ENCODE data around the gene ATPAF2.

ATPAF2 gene

GRCh38 chr17:18038861-18039534 lies at the start of gene ATPAF2, which contains the start of gene GID4:
TSS of gene ATPAF2 (minus strand) at chr17:18039168. CDS start at chr17:18039013, 155 bp downstream.
TSS of gene GID4 (plus strand) at chr17:18039408. CDS start at chr17:18039465, 57 bp downstream.
- peak; percentile 99 for DNase-seq

DNA sequence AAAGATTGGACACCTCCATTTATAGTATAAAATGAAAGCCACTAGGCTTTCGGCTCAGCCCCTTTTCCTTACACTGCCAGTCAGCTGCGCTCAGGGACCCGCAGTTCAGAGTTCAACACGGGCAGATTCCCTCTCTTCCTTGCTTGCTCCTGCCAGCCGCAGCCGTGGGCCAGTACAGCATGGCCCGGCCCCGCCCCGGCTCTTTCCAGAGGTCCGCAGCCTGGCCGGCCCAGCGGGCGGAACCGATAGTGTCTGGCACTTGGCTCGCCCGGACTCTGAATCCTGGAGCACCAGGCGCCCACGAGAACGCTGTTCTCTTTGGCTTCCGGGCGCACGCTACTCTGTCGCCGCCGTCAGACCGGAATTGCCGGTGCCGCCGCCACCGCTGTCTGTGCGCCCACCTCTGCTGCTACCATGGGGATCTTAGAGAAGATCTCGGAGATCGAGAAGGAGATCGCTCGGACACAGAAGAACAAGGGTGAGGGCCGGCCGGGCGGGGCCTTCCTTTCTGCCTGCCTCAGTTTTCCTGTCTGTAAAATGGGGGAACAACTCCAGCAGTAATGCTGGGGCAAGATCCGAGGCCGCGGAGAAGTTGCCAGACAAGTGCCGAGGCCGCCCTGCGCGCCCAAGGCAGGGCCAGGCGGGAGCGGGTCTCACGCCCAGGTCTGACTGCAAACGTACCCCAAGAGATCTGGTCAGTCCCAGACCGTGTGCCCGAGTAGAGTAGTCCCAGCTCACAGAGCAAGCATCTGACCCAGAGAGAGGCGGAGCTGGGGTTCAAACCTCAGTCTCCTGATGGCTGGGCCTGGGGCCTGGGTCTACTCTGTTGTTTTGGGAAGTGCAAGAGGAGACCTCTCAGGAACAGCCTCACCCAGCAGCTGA lies 48.9 kb upstream of the ATPAF2 start, which contains the start of gene DRG2:
Gene DRG2, plus strand, starts transcription at position 339 of the 882 bp plus-strand sequence. Its CDS starts 76 bp downstream, at position 415.
- DNase-seq, result peak; percentile 84

- DNase-seq, result no peak
Measured at GRCh38 chr17:18084256-18084655, 45.3 kb upstream of the ATPAF2 start.

GRCh38 chr17:18079543-18079942 lies 40.6 kb upstream of the ATPAF2 start:
- DNase-seq, result no peak

GRCh38 chr17:18076936-18077335 lies 38.0 kb upstream of the ATPAF2 start:
- DNase-seq, result no peak

DNA sequence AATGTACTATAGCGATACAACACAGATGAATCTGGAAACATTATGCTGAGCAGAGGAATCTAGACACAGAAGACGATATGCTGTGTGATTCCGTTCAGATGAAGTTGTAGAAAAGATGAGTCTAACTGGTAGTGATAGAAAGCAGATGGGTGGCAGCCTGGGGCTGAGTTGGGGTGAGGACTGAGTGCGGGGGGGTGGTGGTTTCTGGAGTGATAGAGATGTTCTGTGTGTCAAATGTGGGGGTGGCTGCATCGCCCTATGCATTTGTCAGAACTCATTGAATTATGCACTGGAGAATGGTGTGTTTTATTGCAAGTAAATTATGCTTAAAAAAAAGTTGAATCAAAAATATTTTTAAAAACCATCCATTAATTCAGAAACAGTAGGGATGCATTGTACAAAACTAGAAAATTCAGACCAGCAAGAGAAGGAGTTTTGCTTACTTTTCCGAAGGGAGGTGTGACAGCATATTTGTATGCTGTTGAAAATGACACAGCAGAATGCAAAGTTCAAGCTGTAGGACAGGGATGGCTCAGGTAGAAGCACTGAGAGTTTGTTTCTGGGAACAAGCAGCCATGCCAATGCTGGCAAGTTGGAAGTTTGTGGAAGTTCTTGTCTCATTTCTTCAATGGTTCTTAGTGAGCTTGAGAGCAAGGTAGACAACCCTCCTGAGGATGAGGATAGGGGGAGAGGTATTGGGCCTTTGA lies 35.8 kb upstream of the ATPAF2 start:
- DNase-seq, result no peak

- no peak for DNase-seq
Measured at GRCh38 chr17:18071751-18072150, 32.8 kb upstream of the ATPAF2 start.

GRCh38 chr17:18070861-18071340 lies 31.9 kb upstream of the ATPAF2 start:
- no peak for DNase-seq

- no peak for DNase-seq
Measured at GRCh38 chr17:18069101-18069500, 30.1 kb upstream of the ATPAF2 start.

DNA sequence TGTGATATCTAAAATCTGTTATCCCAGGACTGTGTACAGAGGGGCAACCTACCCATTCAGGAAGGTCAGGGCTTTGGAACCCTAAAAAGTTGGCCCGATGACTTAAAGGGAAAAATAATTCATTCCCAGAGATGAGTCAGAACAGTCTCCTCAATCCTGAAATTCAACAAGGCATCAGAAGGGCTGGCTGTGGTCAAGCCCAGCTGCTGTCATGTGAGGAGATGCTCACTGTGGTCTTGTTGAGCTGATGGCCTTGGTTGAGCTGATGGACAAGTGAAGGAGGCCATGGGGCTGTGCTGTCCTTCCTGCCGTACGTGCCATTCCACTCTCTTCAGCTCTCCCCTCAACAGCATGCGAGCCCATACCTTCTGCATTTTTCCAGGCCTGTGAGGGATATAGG lies 27.9 kb upstream of the ATPAF2 start:
- DNase-seq, result no peak

- DNase-seq, result no peak
Measured at GRCh38 chr17:18065546-18065945, 26.6 kb upstream of the ATPAF2 start.

- no peak for DNase-seq
Measured at GRCh38 chr17:18064053-18064452, 25.1 kb upstream of the ATPAF2 start.

DNA sequence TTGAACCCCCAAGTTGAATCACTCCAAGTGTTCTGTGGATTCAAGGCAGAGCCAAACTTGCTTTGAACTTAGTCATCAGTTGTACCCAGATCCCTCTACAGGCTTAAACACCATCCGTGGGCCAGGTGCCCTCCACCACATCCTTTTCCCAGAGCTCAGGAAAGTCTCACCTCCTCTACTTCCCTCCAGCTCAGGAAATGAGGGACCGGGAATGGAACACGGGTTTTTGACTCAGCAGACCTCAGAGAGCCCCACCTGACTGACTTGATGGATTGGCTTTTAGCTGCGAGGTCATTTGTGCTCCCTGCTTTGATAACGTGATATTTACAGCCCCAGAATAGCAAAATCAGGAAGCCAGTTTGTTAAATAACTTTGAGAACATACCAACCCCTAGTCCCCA lies 20.3 kb upstream of the ATPAF2 start:
- no peak for DNase-seq

GRCh38 chr17:18056214-18056613 lies 17.2 kb upstream of the ATPAF2 start:
- no peak for DNase-seq

- DNase-seq, result no peak
Measured at GRCh38 chr17:18055597-18055996, 16.6 kb upstream of the ATPAF2 start.

GRCh38 chr17:18045691-18046350 lies 6.9 kb upstream of the ATPAF2 start:
- DNase-seq, result no peak

- no peak for DNase-seq
Measured at GRCh38 chr17:18044609-18045008, 5.6 kb upstream of the ATPAF2 start.

GRCh38 chr17:18043491-18043890 lies 4.5 kb upstream of the ATPAF2 start:
- peak; percentile 19 for DNase-seq

DNA sequence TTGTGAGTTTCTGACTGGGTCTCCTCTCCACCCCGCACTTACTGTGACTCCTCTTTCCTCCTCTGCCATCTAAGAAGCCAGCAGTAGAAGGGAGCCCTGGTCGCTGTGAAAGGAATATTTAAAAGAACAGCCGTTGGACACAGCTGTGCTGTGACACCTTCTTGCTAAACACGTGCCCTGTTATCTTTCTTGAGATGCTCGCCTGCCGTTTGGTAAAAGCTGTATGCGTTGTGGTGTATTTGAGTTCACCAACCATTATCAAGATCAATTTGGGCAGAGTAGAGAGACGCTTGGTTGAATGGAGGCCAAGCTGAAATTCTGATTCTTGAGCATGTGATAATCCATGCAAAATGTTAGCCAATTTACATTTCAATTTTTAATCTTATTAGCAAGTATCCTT lies 4.0 kb upstream of the ATPAF2 start:
- DNase-seq, result no peak

DNA sequence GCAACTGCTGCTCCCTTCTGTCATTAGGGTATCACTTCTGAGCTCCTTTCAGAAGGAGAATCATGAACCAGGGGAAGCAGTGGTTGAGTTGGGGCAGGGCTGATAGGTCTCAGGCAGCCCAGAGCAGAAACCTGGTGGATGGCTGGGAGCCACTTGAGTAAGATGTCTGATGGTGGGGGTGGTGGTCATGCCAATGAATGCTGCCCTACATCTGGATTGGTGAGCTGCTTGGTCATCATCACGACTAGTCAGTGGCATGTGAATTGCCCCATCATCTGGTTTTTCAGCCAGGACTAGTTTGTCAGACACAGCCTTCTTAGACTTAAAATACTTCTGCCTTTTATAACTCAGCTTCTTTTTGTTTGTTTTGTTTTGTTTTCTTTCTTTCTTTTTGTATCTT lies 2.8 kb upstream of the ATPAF2 start:
- DNase-seq, result no peak

GRCh38 chr17:18040261-18040858 lies 1.4 kb upstream of the ATPAF2 start:
- DNase-seq, result no peak
